Fibroblast of mammary gland (primary cell): ENCODE measurements around the gene APOO.
A peak's percentile ranks its signal among the peaks of the same experiment; 100 is the strongest.
"Not testable (repeated sequence)": the region's sequence is repeated elsewhere in the genome, so short reads cannot be mapped to it uniquely, and the experiment has no call there.

ENCODE experiments used
- DNase-seq: peaks from one replicate; pipeline ENCODE4 v3.0.0-alpha.2; 2010; ENCODE audit warnings: low read depth
- H3K4me3 ChIP-seq: 2 replicates; pipeline ENCODE4 v1.5.1; 2011; ENCODE audit warnings: low read depth, mild to moderate bottlenecking, low read length, moderate library complexity; ENCODE audit not compliant: control insufficient read depth
- TF ChIP-seq, protein P1 (sequence below): conservative IDR thresholded peaks from 2 replicates; pipeline ENCODE4 v1.5.1; 2011; ENCODE audit warnings: low read depth, low read length, inconsistent platforms; ENCODE audit not compliant: control insufficient read depth, insufficient read depth

Gene APOO

DNA sequence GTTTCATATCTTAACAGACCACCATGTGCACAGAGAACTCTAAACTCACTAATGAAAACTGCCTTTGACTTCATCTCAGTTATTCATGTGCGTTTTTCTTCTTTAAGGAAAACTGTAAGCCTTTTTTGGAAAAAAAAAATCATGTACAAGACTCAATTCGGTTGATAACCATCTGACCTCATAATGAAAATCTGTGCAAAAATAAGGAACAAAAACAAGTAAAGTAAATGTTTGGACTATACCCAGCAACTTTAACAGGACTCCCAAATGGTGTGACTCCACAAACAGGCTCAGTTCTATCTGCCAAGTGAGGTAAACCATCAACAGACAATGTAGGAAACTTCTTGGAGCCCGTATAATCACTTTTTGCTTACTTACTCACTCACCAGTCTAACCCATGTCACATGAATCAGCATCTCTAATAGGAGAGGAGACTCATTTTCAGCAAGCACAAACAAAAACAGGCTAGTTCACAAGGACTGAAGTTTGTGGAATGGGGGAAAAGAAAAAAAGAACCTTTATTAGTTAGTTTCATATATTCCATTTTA lies 9.3 kb downstream of the APOO start:
- TF ChIP-seq, protein P1, sequence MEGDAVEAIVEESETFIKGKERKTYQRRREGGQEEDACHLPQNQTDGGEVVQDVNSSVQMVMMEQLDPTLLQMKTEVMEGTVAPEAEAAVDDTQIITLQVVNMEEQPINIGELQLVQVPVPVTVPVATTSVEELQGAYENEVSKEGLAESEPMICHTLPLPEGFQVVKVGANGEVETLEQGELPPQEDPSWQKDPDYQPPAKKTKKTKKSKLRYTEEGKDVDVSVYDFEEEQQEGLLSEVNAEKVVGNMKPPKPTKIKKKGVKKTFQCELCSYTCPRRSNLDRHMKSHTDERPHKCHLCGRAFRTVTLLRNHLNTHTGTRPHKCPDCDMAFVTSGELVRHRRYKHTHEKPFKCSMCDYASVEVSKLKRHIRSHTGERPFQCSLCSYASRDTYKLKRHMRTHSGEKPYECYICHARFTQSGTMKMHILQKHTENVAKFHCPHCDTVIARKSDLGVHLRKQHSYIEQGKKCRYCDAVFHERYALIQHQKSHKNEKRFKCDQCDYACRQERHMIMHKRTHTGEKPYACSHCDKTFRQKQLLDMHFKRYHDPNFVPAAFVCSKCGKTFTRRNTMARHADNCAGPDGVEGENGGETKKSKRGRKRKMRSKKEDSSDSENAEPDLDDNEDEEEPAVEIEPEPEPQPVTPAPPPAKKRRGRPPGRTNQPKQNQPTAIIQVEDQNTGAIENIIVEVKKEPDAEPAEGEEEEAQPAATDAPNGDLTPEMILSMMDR = no peak
- no peak overlapping the region for H3K4me3 ChIP-seq
- peak; percentile 87 for DNase-seq

DNA sequence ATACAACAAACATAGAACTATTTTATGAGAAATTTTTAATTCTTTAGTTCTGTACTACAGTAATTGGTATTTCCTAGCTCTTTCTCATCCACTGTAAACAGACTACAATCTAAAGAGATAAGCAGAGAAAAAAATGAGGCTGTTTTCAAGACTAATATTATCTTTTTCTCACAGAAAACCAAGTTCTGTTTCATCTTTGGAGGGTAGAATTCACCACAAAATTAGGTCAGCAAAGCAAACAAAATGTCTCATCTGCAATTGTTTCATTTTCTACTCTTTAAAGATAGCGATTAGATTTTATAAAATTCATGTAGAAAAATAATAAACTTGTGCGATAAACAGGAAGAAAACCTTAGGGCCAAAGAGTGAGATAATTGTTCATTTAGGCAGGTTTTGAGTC lies 10.8 kb downstream of the APOO start:
- no peak overlapping the region for H3K4me3 ChIP-seq
- DNase-seq = peak; percentile 25
- TF ChIP-seq, protein P1 = no peak

DNA sequence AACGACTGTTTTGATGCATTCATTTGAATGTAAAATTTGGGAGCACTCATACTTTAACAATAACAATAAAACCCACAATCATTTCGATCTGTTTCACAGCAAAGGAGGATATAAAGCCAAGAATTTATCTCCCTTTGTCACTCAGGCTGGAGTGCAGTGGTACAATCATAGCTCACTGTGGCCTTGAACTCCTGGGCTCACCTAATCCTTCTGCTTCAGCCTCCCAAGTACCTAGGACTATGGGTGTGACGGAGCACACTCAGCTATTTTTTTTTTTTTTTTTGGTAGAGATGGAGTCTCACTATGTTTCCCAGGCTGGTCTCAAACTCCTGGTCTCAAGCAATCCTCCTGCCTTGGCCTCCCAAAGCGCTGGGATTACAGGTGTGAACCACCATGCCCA lies 11.2 kb downstream of the APOO start:
- not testable (repeated sequence) for H3K4me3 ChIP-seq, DNase-seq

DNA sequence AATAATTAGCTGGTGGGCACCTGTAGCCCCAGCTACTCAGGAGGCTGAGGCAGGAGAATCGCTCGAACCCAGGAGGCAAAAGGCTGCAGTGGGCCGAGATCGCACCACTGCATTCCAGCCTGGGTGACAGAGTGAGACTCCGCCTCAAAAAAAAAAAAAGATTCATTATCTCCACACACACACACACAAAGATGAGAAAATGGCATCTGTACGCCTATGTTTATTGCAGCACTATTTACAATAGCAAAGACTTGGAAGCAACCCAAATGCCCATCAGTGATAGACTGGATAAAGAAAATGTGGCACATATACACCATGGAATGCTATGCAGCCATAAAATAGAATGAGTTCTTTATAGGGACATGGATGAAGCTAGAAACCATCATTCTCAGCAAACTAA lies 12.7 kb downstream of the APOO start:
- H3K4me3 ChIP-seq, DNase-seq: not testable (repeated sequence)

DNA sequence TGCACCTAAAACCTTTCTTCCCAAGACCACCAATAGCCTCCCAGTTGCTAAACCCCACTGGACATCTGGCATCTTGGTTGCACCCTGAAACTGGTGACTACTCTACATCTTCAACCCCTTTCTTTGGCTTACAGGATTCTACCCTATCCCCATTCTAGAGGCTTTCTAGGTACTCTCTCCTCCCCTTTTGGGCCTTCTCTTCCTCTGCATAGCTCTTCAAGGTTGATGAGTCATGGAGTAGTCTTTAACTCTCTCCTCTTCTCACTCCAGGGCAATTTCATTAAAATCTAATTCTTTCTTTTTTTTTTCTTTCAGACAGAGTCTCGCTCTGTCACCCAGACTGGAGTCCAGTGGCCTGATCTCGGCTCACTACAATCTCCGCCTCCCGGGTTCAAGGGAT lies 16.8 kb downstream of the APOO start:
- H3K4me3 ChIP-seq = no peak overlapping the region
- DNase-seq = no peak
- TF ChIP-seq, protein P1 = no peak

DNA sequence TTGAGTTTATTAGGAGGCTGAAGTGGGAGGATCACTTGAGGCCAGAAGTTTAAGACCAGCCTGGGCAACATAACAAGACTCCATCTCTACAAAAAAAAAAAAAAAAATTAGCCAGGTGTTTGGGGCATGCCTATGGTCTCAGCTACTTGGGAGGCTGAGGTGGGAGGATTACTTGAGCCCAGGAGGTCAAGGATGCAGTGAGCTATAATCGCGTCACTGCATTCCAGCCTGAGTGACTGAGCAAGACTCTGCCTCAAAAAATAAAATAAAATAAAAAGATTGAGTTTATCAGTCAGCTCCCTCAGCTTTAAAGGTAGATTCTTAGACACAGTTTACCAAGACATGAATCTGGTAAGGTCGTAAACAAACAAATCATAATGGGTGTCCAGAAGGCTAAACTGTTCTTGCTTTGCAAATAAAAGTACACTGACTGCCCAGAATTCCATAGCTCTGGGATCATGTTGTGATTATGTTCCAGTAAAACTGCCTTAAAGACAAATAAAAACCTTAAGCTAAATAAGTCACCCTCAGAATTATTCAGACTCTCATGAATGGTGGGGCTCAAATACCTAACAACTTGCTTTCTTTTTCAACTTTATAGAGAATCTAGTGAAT lies 18.7 kb downstream of the APOO start:
- peak; percentile 41 for DNase-seq
- TF ChIP-seq, protein P1 = no peak
- no peak overlapping the region for H3K4me3 ChIP-seq

DNA sequence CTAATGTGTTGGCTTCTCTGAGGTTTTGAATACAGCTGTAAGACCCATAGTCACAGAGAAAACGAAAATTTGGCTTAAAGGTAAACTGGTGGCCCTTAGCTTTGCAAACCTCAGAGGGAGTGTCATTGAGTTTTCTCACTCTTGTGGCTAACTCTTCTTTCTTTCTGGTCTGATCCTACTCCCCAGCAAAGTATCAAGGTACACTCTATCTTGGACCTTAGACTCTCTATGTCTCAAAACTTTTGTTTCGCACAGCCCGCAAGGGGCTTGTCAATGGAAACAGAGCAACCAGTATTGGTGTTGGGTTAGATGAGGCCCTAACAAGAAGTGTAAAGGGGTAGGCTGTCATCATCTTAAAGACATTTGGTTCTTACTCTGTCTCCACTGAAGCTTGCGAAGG lies 19.8 kb downstream of the APOO start:
- no peak for DNase-seq
- H3K4me3 ChIP-seq = no peak overlapping the region
- TF ChIP-seq, protein P1 = no peak

DNA sequence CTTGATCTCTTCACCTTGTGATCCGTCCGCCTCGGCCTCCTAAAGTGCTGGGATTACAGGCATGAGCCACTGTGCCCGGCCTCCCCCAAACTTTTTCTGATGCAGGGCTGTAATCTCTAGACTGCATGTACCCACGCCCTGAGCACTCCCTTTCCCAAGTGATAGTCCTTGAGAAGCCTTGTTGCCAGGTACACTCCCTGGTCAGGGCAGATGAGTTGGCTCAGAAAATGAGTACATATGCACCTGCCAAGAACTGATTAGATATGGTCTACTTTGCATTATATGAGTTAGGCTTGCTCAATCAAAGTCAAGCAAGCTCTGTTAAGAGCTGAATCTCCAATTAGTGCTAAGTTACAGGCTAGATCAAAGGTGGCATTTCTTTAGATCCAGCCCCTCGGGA lies 20.3 kb downstream of the APOO start:
- no peak for DNase-seq
- H3K4me3 ChIP-seq = no peak overlapping the region
- TF ChIP-seq, protein P1 = no peak
